ENCODE measurements around the gene NXNL2. TPM values are rescaled to one million over a fixed set of nuclear protein-coding genes. Genes with fewer than 3 reads are reported as not detected.

NXNL2 gene
- total and polyA plus RNA-seq, 10 of the 15 experiments (the other 5 are each of a cell fraction or from before 2014, with no cell fraction given) = not detected

DNA sequence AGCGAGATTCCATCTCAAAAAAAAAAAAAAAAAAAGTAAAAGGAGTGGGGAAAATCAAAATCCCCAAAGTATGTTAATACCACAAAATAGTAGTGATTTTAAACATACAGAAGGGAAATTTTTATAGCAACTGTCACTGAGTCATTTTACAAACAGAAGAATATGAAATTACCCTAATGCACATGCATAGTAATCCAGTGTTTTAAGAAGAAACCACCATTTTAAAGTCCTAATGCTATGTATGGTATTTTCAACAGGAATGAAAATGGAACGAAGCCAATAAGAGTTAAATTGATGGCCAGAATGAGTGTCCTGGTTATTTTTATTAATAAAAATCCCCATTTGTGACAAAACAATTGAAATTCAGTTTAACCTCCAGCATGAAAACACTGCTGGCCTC is 26.7 kb upstream of the NXNL2 start:
- H3K79me2 ChIP-seq (ENCODE audit: control insufficient read depth, insufficient read depth, low read length) = no peaks in the 10 kb centered on the region
- ChIA-PET CTCF (no interaction called here), SMC1A (ENCODE audit: uncharacterized antibody, unreplicated experiment) (interaction anchor here (1.1 kb wide), 1 partner anchor 10 kb away, joined by 5 read pairs; no protein-coding TSS in a partner anchor), RAD21 (ENCODE audit: unreplicated experiment) (no interaction called here), POLR2A (no interaction called here)
- H2AFZ ChIP-seq (ENCODE audit: control insufficient read depth, low read depth, low read length) = no peak overlapping the region
- FAIRE-seq = no peak
- no peak overlapping the region for H3K4me3 ChIP-seq
- no peak overlapping the region for H3K27ac ChIP-seq (ENCODE audit: control insufficient read depth, insufficient read depth)
- intact Hi-C loops (cut with micrococcal nuclease; ENCODE audit: unreplicated experiment) (no loop called here), in situ Hi-C loops (cut with MboI) (no loop called here)
- H3K9me3 ChIP-seq (replicated peaks; ENCODE audit: control insufficient read depth, insufficient read depth, low read length) = no peaks in the 10 kb centered on the region
- no peak overlapping the region for H3K4me2 ChIP-seq (ENCODE audit: control insufficient read depth, insufficient read depth)
- H3K4me1 ChIP-seq (ENCODE audit: control insufficient read depth, insufficient read depth, low read length) = no peaks in the 10 kb centered on the region
- H3K27me3 ChIP-seq (replicated peaks in 1 of 2; ENCODE audit: control insufficient read depth in 2 of 2, insufficient read depth in 2 of 2, low read length in 1 of 2) = no peaks in the 10 kb centered on the region
- ATAC-seq = no peak
- no peak for TF ChIP-seq ZNF24 (IDR thresholded peaks at IDR 0.05)
- no peak for TF ChIP-seq FOXM1 (IDR thresholded peaks at IDR 0.05; ENCODE audit: low read depth, low read length)
- TF ChIP-seq NR2F1 (conservative IDR thresholded peaks at IDR 0.05) = no peak
- no peak for TF ChIP-seq NFIC (IDR thresholded peaks at IDR 0.05; ENCODE audit: low read depth, low read length)
- no peak for TF ChIP-seq PAX5 (IDR thresholded peaks at IDR 0.05; ENCODE audit: borderline replicate concordance, low read depth, low read length)
- TF ChIP-seq, protein P1, sequence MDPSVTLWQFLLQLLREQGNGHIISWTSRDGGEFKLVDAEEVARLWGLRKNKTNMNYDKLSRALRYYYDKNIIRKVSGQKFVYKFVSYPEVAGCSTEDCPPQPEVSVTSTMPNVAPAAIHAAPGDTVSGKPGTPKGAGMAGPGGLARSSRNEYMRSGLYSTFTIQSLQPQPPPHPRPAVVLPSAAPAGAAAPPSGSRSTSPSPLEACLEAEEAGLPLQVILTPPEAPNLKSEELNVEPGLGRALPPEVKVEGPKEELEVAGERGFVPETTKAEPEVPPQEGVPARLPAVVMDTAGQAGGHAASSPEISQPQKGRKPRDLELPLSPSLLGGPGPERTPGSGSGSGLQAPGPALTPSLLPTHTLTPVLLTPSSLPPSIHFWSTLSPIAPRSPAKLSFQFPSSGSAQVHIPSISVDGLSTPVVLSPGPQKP (IDR thresholded peaks at IDR 0.05; ENCODE audit: low read depth, low read length) = no peak
- TF ChIP-seq CHD4 (IDR thresholded peaks at IDR 0.05) = no peak
- no peak for TF ChIP-seq SREBF1 (IDR thresholded peaks at IDR 0.05; ENCODE audit: low read length)
- TF ChIP-seq ATF7 (IDR thresholded peaks at IDR 0.05; ENCODE audit: low read depth) = no peak
- TF ChIP-seq MEF2B (IDR thresholded peaks at IDR 0.05; ENCODE audit: partially characterized antibody, poor library complexity, severe bottlenecking) = no peak
- no peak for TF ChIP-seq TBL1XR1 (IDR thresholded peaks at IDR 0.05; ENCODE audit: low read depth, low read length)
- no peak for TF ChIP-seq WRNIP1 (IDR thresholded peaks at IDR 0.05; ENCODE audit: borderline replicate concordance, low read depth, low read length)
- no peak for TF ChIP-seq ZNF274 (IDR thresholded peaks at IDR 0.05; ENCODE audit: insufficient read depth, insufficient read length)
- TF ChIP-seq NR2C1 (IDR thresholded peaks at IDR 0.05) = no peak
- no peak for TF ChIP-seq SMAD5 (IDR thresholded peaks at IDR 0.05; ENCODE audit: low read depth)
- TF ChIP-seq EP300 (IDR thresholded peaks at IDR 0.05; ENCODE audit: borderline replicate concordance in 1 of 2, control insufficient read depth in 1 of 2, low read depth in 2 of 2, low read length in 2 of 2) = no peak
- H4K20me1 ChIP-seq (ENCODE audit: control insufficient read depth, insufficient read depth) = no peaks in the 10 kb centered on the region
- H3K36me3 ChIP-seq (ENCODE audit: control insufficient read depth in 2 of 2, insufficient read depth in 2 of 2, low read length in 1 of 2) = no peaks in the 10 kb centered on the region
- H3K9ac ChIP-seq (ENCODE audit: control insufficient read depth, insufficient read depth, low read length) = no peak overlapping the region
- no peak for DNase-seq (ENCODE audit: low read depth, low spot score)
- 0% methylated on average over 1 of the region's 2 CpGs for WGBS (ENCODE audit: insufficient coverage, insufficient replicate concordance, low lambda C conversion rate, missing lambda C conversion rate)
- BruUV-seq (replicated peaks) = no TSS peak
